PC-3 (cell line): Measurements from ENCODE around the gene IDH3G.

Source experiments
- EZH2 ChIP-seq: fragments of 300-600 bp; sonication (generic); IDR thresholded peaks from one replicate; pipeline ENCODE4 v1.6.1; 2017; ENCODE audit warnings: antibody characterized with exemption, mild to moderate bottlenecking, low read length; ENCODE audit not compliant: unreplicated experiment
- EZH2phosphoT487 ChIP-seq: fragments of 300-600 bp; sonication (generic); IDR thresholded peaks from 2 replicates; pipeline ENCODE4 v1.6.1; 2018; ENCODE audit warnings: mild to moderate bottlenecking, antibody characterized with exemption, low read length, borderline replicate concordance
- TF ChIP-seq, protein P1 (sequence below): fragments of 300-600 bp; sonication (generic); conservative IDR thresholded peaks from 2 replicates; pipeline ENCODE4 v1.5.1; 2017; ENCODE audit warnings: antibody characterized with exemption, low read depth, mild to moderate bottlenecking, low read length

DNA sequence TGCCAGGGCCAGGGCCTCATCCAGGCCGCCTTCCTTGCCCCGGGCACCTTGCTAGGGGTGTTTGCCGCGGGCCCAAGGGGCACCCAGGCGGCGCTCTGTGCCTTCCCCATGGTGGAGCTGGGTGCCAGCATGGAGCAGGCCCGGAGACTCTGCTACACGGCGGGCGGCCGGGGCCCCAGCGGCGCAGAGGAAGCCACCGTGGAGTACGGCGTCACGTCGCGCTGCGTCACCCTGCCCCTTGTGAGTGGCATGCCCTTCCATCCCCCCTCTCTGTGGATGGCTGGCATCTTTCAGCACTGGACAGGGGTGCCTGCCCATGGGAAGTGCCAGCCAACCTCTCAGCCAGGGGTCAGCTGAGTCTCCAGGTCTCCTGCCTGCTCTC is 26.5 kb downstream of the IDH3G start:
- TF ChIP-seq EZH2phosphoT487 (no peak), EZH2 (no peak)
- TF ChIP-seq, protein P1, sequence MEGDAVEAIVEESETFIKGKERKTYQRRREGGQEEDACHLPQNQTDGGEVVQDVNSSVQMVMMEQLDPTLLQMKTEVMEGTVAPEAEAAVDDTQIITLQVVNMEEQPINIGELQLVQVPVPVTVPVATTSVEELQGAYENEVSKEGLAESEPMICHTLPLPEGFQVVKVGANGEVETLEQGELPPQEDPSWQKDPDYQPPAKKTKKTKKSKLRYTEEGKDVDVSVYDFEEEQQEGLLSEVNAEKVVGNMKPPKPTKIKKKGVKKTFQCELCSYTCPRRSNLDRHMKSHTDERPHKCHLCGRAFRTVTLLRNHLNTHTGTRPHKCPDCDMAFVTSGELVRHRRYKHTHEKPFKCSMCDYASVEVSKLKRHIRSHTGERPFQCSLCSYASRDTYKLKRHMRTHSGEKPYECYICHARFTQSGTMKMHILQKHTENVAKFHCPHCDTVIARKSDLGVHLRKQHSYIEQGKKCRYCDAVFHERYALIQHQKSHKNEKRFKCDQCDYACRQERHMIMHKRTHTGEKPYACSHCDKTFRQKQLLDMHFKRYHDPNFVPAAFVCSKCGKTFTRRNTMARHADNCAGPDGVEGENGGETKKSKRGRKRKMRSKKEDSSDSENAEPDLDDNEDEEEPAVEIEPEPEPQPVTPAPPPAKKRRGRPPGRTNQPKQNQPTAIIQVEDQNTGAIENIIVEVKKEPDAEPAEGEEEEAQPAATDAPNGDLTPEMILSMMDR, result no peak
